AG04450 (cell line): ENCODE measurements around the gene EXOC1. TPM values are rescaled to one million over a fixed set of nuclear protein-coding genes. Genes with fewer than 3 reads are reported as not detected.

Experiments used
- CTCF ChIA-PET: fragments of 300-600, 350-600 bp; formaldehyde crosslinking; extraction: SDS; loops from one replicate; lab custom pipeline; 2022; ENCODE audit warnings: antibody characterized with exemption, inconsistent platforms; lab: Charles Lee
- POLR2A ChIA-PET: fragments of 350-600 bp; formaldehyde crosslinking; extraction: SDS; loops from one replicate; lab custom pipeline; 2021; ENCODE audit warnings: antibody characterized with exemption, inconsistent platforms; lab: Yijun Ruan, JAX
- DNase-seq: peaks from one replicate; pipeline ENCODE4 v3.0.0-alpha.2; 2011; ENCODE audit warnings: low read depth, low spot score
- H3K27ac ChIP-seq: one replicate; pipeline ENCODE4 v1.5.1; 2012; ENCODE audit warnings: low read depth, low read length, control low read depth
- H3K27me3 ChIP-seq: one replicate; pipeline ENCODE4 v1.6.0; 2012; ENCODE audit warnings: low read length; ENCODE audit not compliant: control insufficient read depth, insufficient read depth
- H3K4me3 ChIP-seq: 2 replicates; pipeline ENCODE4 v1.5.1; 2011; ENCODE audit warnings: mild to moderate bottlenecking, low read depth, low read length, control low read depth
- H3K9me3 ChIP-seq: 2 replicates; pipeline ENCODE4 v1.5.1; 2012; ENCODE audit warnings: low read length; ENCODE audit not compliant: control insufficient read depth, insufficient read depth
- polyA plus RNA-seq: library from polyadenylated mRNA; depleted of rRNA; stranded (reverse); fragments of >200 nt; gene quantifications from 2 replicates; pipeline ENCODE4 v1.2.3, GENCODE V29; 2011; rRNA removed
- small RNA-seq: library from RNA; depleted of rRNA; stranded (forward); fragments of <200 nt; gene quantifications from one replicate; pipeline ENCODE3, GENCODE V24; 2012; ENCODE audit warnings: low read depth; ENCODE audit not compliant: insufficient read length
- TF ChIP-seq, protein P1 (sequence below): IDR thresholded peaks from 2 replicates; pipeline ENCODE4 v1.5.1; 2011; ENCODE audit warnings: low read depth, low read length, control low read depth, inconsistent platforms

The EXOC1 gene
- polyA plus RNA-seq, 1 experiment = 35.2 TPM

DNA sequence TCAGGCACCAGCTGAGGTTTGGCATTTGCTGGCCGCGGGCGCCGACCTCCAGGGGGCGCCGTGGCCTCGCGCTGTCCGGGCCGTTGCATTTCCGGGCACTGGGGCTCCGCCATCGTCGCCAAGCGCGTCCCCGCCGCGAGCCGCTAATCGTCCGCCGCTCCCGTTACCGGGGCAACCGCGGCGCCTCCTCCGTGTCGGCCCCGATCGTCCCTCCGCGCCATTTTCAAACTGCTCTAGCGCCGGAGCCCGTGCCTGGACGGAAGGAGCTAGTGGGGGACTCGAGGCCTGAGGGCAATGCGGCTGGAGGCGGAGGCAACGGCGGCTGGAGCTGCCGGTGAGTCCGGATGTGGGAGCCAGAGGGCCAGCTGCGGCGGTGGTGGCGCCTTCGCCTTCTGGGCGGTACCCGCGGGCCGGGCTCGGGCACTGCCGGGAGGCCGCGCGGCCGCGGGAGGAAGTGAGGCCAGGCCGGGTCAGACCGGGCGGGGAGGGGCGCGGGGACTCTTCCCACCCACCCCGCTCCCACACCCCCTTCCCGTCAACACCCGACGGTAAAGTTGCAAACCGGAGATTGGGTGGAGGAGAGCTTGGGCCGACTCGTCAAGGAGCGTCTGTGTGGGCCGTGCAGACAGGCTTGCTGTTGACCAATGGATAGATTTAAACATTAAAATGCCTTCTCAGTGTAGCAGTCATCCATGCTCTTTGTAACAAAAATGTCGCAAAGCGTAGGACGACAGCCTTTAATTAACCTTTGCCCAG, 95.5 kb downstream of the EXOC1 start, which contains the start of gene CEP135:
TSS of gene CEP135 (plus strand) at position 220 of the 756 bp plus-strand sequence. CDS start 3,186 bp downstream, outside the sequence.
- POLR2A ChIA-PET = interaction anchor here (0.6 to 1.9 kb wide), 10 partner anchors 9 to 893 kb away, joined by 3 to 6 read pairs (median 3); partner anchors contain the start of gene PAICS
- DNase-seq = peak; percentile 80
- TF ChIP-seq, protein P1, sequence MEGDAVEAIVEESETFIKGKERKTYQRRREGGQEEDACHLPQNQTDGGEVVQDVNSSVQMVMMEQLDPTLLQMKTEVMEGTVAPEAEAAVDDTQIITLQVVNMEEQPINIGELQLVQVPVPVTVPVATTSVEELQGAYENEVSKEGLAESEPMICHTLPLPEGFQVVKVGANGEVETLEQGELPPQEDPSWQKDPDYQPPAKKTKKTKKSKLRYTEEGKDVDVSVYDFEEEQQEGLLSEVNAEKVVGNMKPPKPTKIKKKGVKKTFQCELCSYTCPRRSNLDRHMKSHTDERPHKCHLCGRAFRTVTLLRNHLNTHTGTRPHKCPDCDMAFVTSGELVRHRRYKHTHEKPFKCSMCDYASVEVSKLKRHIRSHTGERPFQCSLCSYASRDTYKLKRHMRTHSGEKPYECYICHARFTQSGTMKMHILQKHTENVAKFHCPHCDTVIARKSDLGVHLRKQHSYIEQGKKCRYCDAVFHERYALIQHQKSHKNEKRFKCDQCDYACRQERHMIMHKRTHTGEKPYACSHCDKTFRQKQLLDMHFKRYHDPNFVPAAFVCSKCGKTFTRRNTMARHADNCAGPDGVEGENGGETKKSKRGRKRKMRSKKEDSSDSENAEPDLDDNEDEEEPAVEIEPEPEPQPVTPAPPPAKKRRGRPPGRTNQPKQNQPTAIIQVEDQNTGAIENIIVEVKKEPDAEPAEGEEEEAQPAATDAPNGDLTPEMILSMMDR = peak; percentile 80
- Histone ChIP-seq H3K27me3 (no peaks in the 10 kb centered on the region), H3K4me3 (peak within 1 kb of the TSS; percentile 79), H3K9me3 (no peaks in the 10 kb centered on the region), H3K27ac (peak within 1 kb of the TSS; percentile 99)
- CTCF ChIA-PET = interaction anchor here (0.6 to 2.7 kb wide), 61 partner anchors 8 to 888 kb away, joined by 3 to 53 read pairs (median 5); partner anchors contain the start of genes AASDH, PAICS and PPAT

DNA sequence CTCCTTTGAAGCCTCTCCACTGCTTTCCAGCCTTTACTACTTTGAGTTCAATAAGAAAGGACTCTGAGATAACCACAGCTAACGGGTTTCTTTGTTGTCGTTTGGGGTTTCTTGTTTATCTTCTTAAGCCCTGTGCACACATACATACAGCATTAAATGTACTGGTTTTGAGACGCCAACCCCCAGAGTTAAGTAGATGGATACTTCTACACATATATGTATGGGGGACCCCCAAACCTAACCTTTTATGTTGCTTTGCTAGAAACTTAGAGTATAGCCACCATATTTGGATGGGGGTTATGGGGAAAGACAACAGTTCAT, 96.0 kb downstream of the EXOC1 start:
- ChIA-PET CTCF (interaction anchor here (0.6 to 2.7 kb wide), 51 partner anchors 8 to 887 kb away, joined by 3 to 53 read pairs (median 5); partner anchors contain the start of gene AASDH), POLR2A (interaction anchor here (0.6 to 1.9 kb wide), 9 partner anchors 8 to 487 kb away, joined by 3 to 6 read pairs (median 3); partner anchors contain the start of gene PAICS)
- Histone ChIP-seq H3K27ac (peak overlapping the region; percentile 99), H3K9me3 (no peaks in the 10 kb centered on the region), H3K27me3 (no peaks in the 10 kb centered on the region), H3K4me3 (peak overlapping the region; percentile 79)
- no peak for DNase-seq
- TF ChIP-seq, protein P1 = no peak

DNA sequence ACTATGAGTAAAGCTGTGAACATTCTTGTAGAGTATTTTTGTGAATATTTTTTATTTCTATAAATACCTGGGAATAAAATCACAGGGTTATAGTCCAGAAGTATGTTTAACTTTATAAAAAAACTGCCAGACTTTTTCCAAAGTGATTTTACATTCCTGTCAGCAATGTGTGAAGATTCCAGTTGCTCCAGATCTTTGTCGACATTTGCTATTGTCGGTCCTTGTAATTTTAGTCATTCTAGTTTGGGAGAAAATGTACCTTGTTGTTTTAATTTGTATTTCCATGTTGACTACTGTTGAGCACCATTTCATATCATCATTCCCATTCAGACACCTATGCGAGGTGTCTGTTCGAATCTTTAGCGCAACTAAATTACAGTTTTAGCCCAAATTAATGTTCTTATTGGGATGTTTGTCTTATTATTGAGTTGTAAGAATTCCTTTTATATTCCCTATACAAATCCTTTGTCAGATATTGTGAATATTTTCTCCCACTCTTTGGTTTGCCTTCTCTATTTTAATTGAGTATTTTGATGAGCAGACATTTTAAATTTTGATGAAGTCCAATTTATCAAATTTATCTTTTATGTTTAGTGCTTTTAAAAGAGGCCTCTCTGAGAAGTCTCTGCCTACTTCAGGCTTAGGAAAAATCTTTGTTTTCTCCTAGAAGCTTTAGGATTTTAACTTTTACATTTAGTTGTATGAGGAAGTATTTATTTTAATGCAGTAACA, 97.9 kb downstream of the EXOC1 start:
- Histone ChIP-seq H3K27ac (no peak overlapping the region), H3K27me3 (no peaks in the 10 kb centered on the region), H3K9me3 (no peaks in the 10 kb centered on the region), H3K4me3 (no peak overlapping the region)
- TF ChIP-seq, protein P1 = no peak
- CTCF ChIA-PET = no interaction called here
- no peak for DNase-seq
- POLR2A ChIA-PET = interaction anchor here (0.5 kb wide), 1 partner anchor 48 kb away, joined by 3 read pairs; no protein-coding TSS in a partner anchor

Small RNAs within 50 kb of the gene (small RNA-seq; reads per million reads assigned to genes)
- gene RNU6-652P = not detected

Other genes with a start within 250 kb of the EXOC1 start
- not detected in 2 replicates for gene NMU, start 217.3 kb upstream of the EXOC1 start, polyA plus RNA-seq
- gene EXOC1L, start 33.9 kb upstream of the EXOC1 start, polyA plus RNA-seq = not detected in 2 replicates
- 3.8 and 6.4 TPM in 2 replicates for gene CEP135, start 95.3 kb downstream of the EXOC1 start, polyA plus RNA-seq